T-helper 17 cell (primary cell): ENCODE measurements around the gene ARVCF. TPM values are rescaled to one million over a fixed set of nuclear protein-coding genes. Genes with fewer than 3 reads are reported as not detected.

ENCODE experiments used
- ATAC-seq: fragments of 150-1000 bp; cut with Tn5 transposase; 2 replicates; pipeline ENCODE4 v1.10.0; 2021; ENCODE audit warnings: mild to moderate bottlenecking, moderate library complexity
- DNase-seq, 3 donors: peaks; one replicate each; pipeline versions ENCODE4 v3.0.0 to v3.0.0-alpha.2; 2020 to 2021
- H3K9me3 ChIP-seq: one replicate; pipeline ENCODE4 v1.7.0; 2013; ENCODE audit warnings: low read length, mild to moderate bottlenecking; ENCODE audit not compliant: control insufficient read depth, poor library complexity, severe bottlenecking
- H3K27ac Mint-ChIP-seq: one replicate; pipeline ENCODE4 v1.8.0; 2022; ENCODE audit warnings: mild to moderate bottlenecking, moderate library complexity, mixed read lengths
- H3K27me3 Mint-ChIP-seq: one replicate; pipeline ENCODE4 v1.8.0; 2022; ENCODE audit warnings: mixed read lengths
- H3K36me3 Mint-ChIP-seq: one replicate; pipeline ENCODE4 v1.8.0; 2022; ENCODE audit warnings: low read depth, mixed read lengths
- H3K4me1 Mint-ChIP-seq: one replicate; pipeline ENCODE4 v1.8.0; 2022; ENCODE audit warnings: mild to moderate bottlenecking, mixed read lengths
- H3K4me3 Mint-ChIP-seq: one replicate; pipeline ENCODE4 v1.8.0; 2022; ENCODE audit warnings: mild to moderate bottlenecking, moderate library complexity, mixed read lengths
- total RNA-seq, 4 donors: library from RNA in 2 of 4; stranded (reverse) in 2 of 4; gene quantifications; one replicate each; pipeline ENCODE4 v1.2.3 and lab custom pipeline; 2022 to 2026

Gene ARVCF
- total RNA-seq, 2 donors from 2014 or later = 1.3 to 2.8 TPM

GRCh38 chr22:19923914-19924513, 92.6 kb downstream of the ARVCF start:
- H3K9me3 ChIP-seq = no peaks in the 10 kb centered on the region
- no peak overlapping the region for H3K27ac Mint-ChIP-seq
- ATAC-seq (no peak), DNase-seq (no peak)
- H3K27me3 Mint-ChIP-seq = no peaks in the 10 kb centered on the region
- peaks cover 8% of the 10 kb centered on the region for H3K4me1 Mint-ChIP-seq
- H3K36me3 Mint-ChIP-seq = no peaks in the 10 kb centered on the region
- no peak overlapping the region for H3K4me3 Mint-ChIP-seq

- no peak for ATAC-seq
- H3K27ac Mint-ChIP-seq = no peak overlapping the region
- H3K4me1 Mint-ChIP-seq = peaks cover 6% of the 10 kb centered on the region
These were observed 95.0 kb downstream of the ARVCF start for GRCh38 chr22:19921544-19922081.

More at GRCh38 chr22:19921544-19922081, 95.0 kb downstream of the ARVCF start:
- Mint-ChIP-seq H3K36me3 (peaks cover 2% of the 10 kb centered on the region), H3K27me3 (no peaks in the 10 kb centered on the region), H3K4me3 (peak overlapping the region; percentile 12)
- no peak for DNase-seq
- no peaks in the 10 kb centered on the region for H3K9me3 ChIP-seq

Other genes with a start within 250 kb of the ARVCF start
- 1 to 10 TPM; 5.0 to 6.2 TPM for gene GNB1L, start 161.9 kb downstream of the ARVCF start, total RNA-seq
- gene RTL10, start 161.9 kb downstream of the ARVCF start, total RNA-seq = 10 to 100 TPM; 12.4 to 13.1 TPM
- gene COMT, start 75.1 kb downstream of the ARVCF start, total RNA-seq = 10 to 100 TPM; 28.2 to 37.3 TPM
- 10 to 100 TPM; 16.8 to 25.6 TPM for gene TXNRD2, start 75.0 kb downstream of the ARVCF start, total RNA-seq
- 10 to 100 TPM; 31.7 to 44.3 TPM for gene TANGO2, start 4.3 kb upstream of the ARVCF start, total RNA-seq
- gene DGCR8, start 63.4 kb upstream of the ARVCF start, total RNA-seq = 10 to 100 TPM; 32.0 to 37.9 TPM
- gene RANBP1, start 99.3 kb upstream of the ARVCF start, total RNA-seq = 10 to 100 TPM; 65.7 to 75.2 TPM
- gene TRMT2A, start 100.4 kb upstream of the ARVCF start, total RNA-seq = 10 to 100 TPM; 77.1 to 85.5 TPM
- 10 to 100 TPM; 60.1 to 75.8 TPM for gene ZDHHC8, start 115.0 kb upstream of the ARVCF start, total RNA-seq
- 1 to 10 TPM in 1 of 2 donors, not detected in 1; 1.5 TPM for gene CCDC188, start 134.2 kb upstream of the ARVCF start, total RNA-seq